ENCODE results near the gene GPR152. TPM values are rescaled to one million over a fixed set of nuclear protein-coding genes. Genes with fewer than 3 reads are reported as not detected.

Gene GPR152, protein sequence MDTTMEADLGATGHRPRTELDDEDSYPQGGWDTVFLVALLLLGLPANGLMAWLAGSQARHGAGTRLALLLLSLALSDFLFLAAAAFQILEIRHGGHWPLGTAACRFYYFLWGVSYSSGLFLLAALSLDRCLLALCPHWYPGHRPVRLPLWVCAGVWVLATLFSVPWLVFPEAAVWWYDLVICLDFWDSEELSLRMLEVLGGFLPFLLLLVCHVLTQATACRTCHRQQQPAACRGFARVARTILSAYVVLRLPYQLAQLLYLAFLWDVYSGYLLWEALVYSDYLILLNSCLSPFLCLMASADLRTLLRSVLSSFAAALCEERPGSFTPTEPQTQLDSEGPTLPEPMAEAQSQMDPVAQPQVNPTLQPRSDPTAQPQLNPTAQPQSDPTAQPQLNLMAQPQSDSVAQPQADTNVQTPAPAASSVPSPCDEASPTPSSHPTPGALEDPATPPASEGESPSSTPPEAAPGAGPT
- total RNA-seq, result not detected
- polyA plus RNA-seq, result not detected

DNA sequence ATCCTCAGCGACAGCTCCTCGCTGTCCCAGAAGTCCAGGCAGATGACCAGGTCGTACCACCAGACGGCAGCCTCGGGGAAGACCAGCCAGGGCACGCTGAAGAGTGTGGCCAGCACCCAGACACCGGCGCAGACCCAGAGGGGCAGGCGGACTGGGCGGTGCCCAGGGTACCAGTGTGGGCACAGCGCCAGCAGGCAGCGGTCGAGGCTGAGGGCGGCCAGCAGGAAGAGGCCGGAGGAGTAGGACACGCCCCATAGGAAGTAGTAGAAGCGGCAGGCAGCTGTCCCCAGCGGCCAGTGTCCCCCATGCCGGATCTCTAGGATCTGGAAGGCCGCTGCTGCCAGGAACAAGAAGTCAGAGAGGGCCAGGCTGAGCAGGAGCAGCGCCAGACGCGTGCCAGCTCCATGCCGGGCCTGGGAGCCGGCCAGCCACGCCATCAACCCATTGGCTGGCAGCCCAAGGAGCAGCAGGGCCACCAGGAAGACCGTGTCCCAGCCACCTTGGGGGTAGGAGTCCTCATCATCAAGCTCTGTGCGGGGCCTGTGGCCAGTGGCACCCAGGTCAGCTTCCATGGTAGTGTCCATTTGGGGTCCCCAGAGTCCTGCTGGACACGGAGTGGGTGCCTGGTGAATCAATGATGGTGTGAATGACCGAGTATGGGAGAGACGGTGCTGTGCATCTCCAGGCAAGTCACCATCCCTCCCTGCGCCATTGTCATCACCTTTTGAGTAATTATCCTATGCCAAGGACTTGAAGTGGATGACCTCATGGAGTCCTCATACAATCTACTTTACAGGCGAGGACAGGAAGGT, at the start of gene GPR152:
Gene GPR152, minus strand, starts transcription at position 589 of the 812 bp plus-strand sequence. Its CDS starts 5 bp downstream, at position 584.
- intact Hi-C loops (cut with DNase I), result no loop called here
- no peak for DNase-seq
- peak within 1 kb of the TSS in 1 of 4 donors; percentile 29 for H3K27ac ChIP-seq

DNA sequence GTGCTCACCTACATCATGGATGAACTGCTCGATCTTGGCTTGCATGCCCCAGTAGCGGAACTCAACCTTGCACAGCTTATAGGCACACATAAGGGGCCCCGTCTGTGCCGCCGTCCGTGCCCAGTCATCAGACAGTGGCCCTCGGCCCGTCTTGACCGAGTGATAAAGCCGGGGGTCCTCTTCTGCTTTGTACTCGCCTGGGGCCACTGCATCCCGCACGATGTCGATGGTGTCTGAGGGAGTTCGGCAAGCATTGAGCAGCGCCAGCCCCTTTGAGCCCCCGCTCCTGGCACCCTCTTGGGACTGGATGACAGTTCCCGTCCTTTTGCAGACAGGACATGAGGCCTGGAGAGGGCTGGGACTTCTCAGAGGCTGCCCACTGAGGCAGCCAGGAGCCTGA, 49.3 kb upstream of the GPR152 start:
- intact Hi-C loops (cut with DNase I), result no loop called here
- no peak for DNase-seq
- H3K27ac ChIP-seq, result no peak overlapping the region
- H3K4me1 ChIP-seq, result peaks cover 0 to 38% (median 34%) of the 10 kb centered on the region in 4 donors
- no peak overlapping the region for H3K4me3 ChIP-seq
- TF ChIP-seq, protein P1, sequence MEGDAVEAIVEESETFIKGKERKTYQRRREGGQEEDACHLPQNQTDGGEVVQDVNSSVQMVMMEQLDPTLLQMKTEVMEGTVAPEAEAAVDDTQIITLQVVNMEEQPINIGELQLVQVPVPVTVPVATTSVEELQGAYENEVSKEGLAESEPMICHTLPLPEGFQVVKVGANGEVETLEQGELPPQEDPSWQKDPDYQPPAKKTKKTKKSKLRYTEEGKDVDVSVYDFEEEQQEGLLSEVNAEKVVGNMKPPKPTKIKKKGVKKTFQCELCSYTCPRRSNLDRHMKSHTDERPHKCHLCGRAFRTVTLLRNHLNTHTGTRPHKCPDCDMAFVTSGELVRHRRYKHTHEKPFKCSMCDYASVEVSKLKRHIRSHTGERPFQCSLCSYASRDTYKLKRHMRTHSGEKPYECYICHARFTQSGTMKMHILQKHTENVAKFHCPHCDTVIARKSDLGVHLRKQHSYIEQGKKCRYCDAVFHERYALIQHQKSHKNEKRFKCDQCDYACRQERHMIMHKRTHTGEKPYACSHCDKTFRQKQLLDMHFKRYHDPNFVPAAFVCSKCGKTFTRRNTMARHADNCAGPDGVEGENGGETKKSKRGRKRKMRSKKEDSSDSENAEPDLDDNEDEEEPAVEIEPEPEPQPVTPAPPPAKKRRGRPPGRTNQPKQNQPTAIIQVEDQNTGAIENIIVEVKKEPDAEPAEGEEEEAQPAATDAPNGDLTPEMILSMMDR (IDR thresholded peaks at IDR 0.05), result no peak
- TF ChIP-seq POLR2A (IDR thresholded peaks at IDR 0.05) (no peak), POLR2AphosphoS5 (IDR thresholded peaks at IDR 0.05) (no peak), EP300 (IDR thresholded peaks at IDR 0.05) (no peak)
- peaks cover 0 to 4% (median 0%) of the 10 kb centered on the region in 4 donors for H3K36me3 ChIP-seq
- WGBS, 2 donors, result 97% methylated on average over 18 of the region's 18 CpGs
- H3K27me3 ChIP-seq, result peaks cover 9 to 43% (median 30%) of the 10 kb centered on the region in 3 donors
- no peaks in the 10 kb centered on the region for H3K9me3 ChIP-seq

More for the DNA sequence above, at the start of gene GPR152:
- no peaks in the 10 kb centered on the region for H3K27me3 ChIP-seq
- 70 to 89% methylated on average over 33 of the region's 33 CpGs for WGBS, 2 donors
- H3K9me3 ChIP-seq, result no peaks in the 10 kb centered on the region
- H3K4me1 ChIP-seq, result no peaks in the 10 kb centered on the region
- H3K4me3 ChIP-seq, result no peak within 1 kb of the TSS
- no peak for TF ChIP-seq EP300 (IDR thresholded peaks at IDR 0.05)
- no peak for TF ChIP-seq POLR2A (IDR thresholded peaks at IDR 0.05)
- TF ChIP-seq POLR2AphosphoS5 (IDR thresholded peaks at IDR 0.05), result no peak
- TF ChIP-seq, protein P1 (IDR thresholded peaks at IDR 0.05), result no peak
- no peaks in the 10 kb centered on the region for H3K36me3 ChIP-seq

DNA sequence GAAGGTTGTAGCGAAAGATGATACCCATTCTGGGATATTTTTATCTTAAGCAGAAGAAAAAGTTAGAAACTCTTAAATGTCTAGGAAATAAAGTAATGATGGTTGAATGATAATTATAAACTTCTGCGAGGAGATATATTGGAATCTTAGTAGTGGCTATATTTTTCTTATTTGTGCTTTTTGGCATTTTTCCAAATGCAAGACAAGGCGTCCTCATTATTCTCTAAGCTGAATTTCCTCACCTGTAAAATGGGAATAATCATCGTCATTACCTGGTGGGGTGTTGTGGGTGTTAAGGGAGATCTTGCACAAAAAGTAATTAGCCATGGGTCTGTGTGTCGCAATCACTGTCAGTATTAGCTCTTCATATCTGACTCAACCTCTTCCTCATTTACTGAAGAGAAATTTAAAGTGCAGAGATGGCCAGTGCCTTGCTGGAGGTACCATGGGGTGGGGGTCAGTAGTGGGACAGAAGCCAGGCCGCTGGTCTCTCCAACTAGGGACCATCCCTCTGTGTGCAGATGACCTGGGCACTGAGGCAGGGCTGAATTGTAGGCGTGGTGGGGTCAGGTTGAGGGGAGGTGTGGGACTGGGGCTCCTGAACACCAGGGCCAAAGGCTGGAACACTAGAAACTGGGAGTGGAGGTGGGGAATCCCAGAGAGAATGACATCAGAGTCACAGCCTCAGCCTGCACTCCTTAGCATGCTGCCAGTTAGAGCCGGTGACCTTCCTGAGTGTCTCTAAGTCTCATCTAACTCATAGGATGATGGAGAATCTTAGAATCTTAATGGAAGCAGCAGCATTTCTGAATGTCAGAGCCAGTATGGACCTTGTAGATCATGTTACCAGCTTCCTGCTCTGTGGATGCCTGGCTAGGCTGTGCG, 48.5 kb upstream of the GPR152 start:
- DNase-seq, result no peak
- H3K4me1 ChIP-seq, result peaks cover 0 to 30% (median 26%) of the 10 kb centered on the region in 4 donors
- intact Hi-C loops (cut with DNase I), result no loop called here

DNA sequence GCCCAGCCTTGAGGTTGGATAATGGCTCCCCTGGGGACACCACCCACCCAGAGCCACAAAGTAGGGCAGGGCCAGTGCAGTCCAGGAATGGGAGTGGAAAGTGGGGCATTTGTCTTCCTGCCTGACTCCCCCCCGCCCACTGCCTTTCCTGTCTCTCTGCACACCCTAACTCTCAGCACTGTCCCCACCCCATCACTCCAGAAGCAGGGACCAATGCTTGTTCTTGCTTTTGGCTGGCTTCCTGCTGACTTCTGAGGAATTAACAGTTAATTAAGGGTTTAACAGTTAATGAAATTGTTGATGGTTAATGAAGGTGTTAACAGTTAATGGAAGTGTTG, 47.9 kb upstream of the GPR152 start:
- 83 to 100% methylated on average over 1 of the region's 1 CpG for WGBS, 2 donors
- DNase-seq, result no peak
- peaks cover 0 to 24% (median 20%) of the 10 kb centered on the region in 4 donors for H3K4me1 ChIP-seq
- H3K27me3 ChIP-seq, result peaks cover 9 to 43% (median 30%) of the 10 kb centered on the region in 3 donors
- no peaks in the 10 kb centered on the region for H3K36me3 ChIP-seq
- no peak overlapping the region for H3K27ac ChIP-seq
- intact Hi-C loops (cut with DNase I), result no loop called here
- TF ChIP-seq POLR2A (IDR thresholded peaks at IDR 0.05), result no peak
- no peak for TF ChIP-seq EP300 (IDR thresholded peaks at IDR 0.05)
- no peak for TF ChIP-seq POLR2AphosphoS5 (IDR thresholded peaks at IDR 0.05)
- TF ChIP-seq, protein P1 (IDR thresholded peaks at IDR 0.05), result no peak
- H3K9me3 ChIP-seq, result no peaks in the 10 kb centered on the region
- H3K4me3 ChIP-seq, result no peak overlapping the region

More for the DNA sequence above, 48.5 kb upstream of the GPR152 start:
- TF ChIP-seq EP300 (IDR thresholded peaks at IDR 0.05) (no peak), POLR2AphosphoS5 (IDR thresholded peaks at IDR 0.05) (no peak), POLR2A (IDR thresholded peaks at IDR 0.05) (no peak)
- TF ChIP-seq, protein P1 (IDR thresholded peaks at IDR 0.05), result no peak
- Histone ChIP-seq H3K27me3 (peaks cover 9 to 43% (median 30%) of the 10 kb centered on the region in 3 donors), H3K27ac (no peak overlapping the region), H3K9me3 (no peaks in the 10 kb centered on the region), H3K36me3 (no peaks in the 10 kb centered on the region), H3K4me3 (no peak overlapping the region)
- WGBS, 2 donors, result 93 to 95% methylated on average over 9 of the region's 9 CpGs

Measured in sigmoid colon (tissue), 7 donors.